ENCODE data around the gene SLAMF6.
"Not testable (repeated sequence)": the region's sequence is repeated elsewhere in the genome, so short reads cannot be mapped to it uniquely, and the experiment has no call there.

SLAMF6 gene

GRCh38 chr1:160500321-160500990 is 22.6 kb downstream of the SLAMF6 start:
- no peak for DNase-seq

GRCh38 chr1:160499631-160500030 is 23.4 kb downstream of the SLAMF6 start:
- no peak for DNase-seq

GRCh38 chr1:160498301-160499065 is 24.6 kb downstream of the SLAMF6 start:
- not testable (repeated sequence) for DNase-seq

- DNase-seq: no peak
These were observed 26.7 kb downstream of the SLAMF6 start for GRCh38 chr1:160496334-160496733.

- no peak for DNase-seq
These were observed 28.4 kb downstream of the SLAMF6 start for GRCh38 chr1:160494620-160495019.

GRCh38 chr1:160492617-160493016 is 30.4 kb downstream of the SLAMF6 start:
- no peak for DNase-seq

- no peak for DNase-seq
These were observed 31.1 kb downstream of the SLAMF6 start for GRCh38 chr1:160491981-160492380.

- no peak for DNase-seq
These were observed 32.0 kb downstream of the SLAMF6 start for GRCh38 chr1:160491017-160491416.

- DNase-seq: no peak
These were observed 33.4 kb downstream of the SLAMF6 start for GRCh38 chr1:160489513-160490261.

- no peak for DNase-seq
These were observed 34.6 kb downstream of the SLAMF6 start for GRCh38 chr1:160488347-160489058.

- no peak for DNase-seq
These were observed 36.6 kb downstream of the SLAMF6 start for GRCh38 chr1:160486453-160486852.

- DNase-seq: no peak
These were observed 39.4 kb downstream of the SLAMF6 start for GRCh38 chr1:160483505-160484185.

- DNase-seq: no peak
These were observed 41.0 kb downstream of the SLAMF6 start for GRCh38 chr1:160481979-160482596.

GRCh38 chr1:160480781-160481180 is 42.3 kb downstream of the SLAMF6 start:
- DNase-seq: not testable (repeated sequence)

- not testable (repeated sequence) for DNase-seq
These were observed 44.0 kb downstream of the SLAMF6 start for GRCh38 chr1:160479091-160479490.

GRCh38 chr1:160474392-160475242 is 48.4 kb downstream of the SLAMF6 start:
- no peak for DNase-seq

- DNase-seq: no peak
These were observed 50.9 kb downstream of the SLAMF6 start for GRCh38 chr1:160472112-160472511.

GRCh38 chr1:160471253-160471652 is 51.8 kb downstream of the SLAMF6 start:
- DNase-seq: no peak

GRCh38 chr1:160467576-160467975 is 55.5 kb downstream of the SLAMF6 start:
- DNase-seq: no peak

GRCh38 chr1:160466961-160467360 is 56.1 kb downstream of the SLAMF6 start:
- DNase-seq: no peak

- no peak for DNase-seq
These were observed 57.9 kb downstream of the SLAMF6 start for GRCh38 chr1:160465123-160465522.
